NB4 (cell line): ENCODE measurements around the gene GSDMA.

Experiments used
- DNase-seq: peaks from one replicate; pipeline ENCODE4 v3.0.0; 2010; ENCODE audit warnings: low read depth
- H3K4me3 ChIP-seq: one replicate; pipeline ENCODE4 v1.5.1; 2011; ENCODE audit warnings: mild to moderate bottlenecking, low read depth, low read length, moderate library complexity
- CTCF ChIP-seq: IDR thresholded peaks from one replicate; pipeline ENCODE4 v1.5.1; 2012; ENCODE audit warnings: low read depth, low read length
- MAX ChIP-seq: IDR thresholded peaks from 2 replicates; pipeline ENCODE4 v1.6.1; 2011; ENCODE audit warnings: low read depth, low read length
- MYC ChIP-seq: IDR thresholded peaks from 2 replicates; pipeline ENCODE4 v1.6.1; 2011; ENCODE audit warnings: low read depth, low read length
- POLR2A ChIP-seq: IDR thresholded peaks from 2 replicates; pipeline ENCODE4 v1.6.1; 2011; ENCODE audit warnings: mild to moderate bottlenecking; ENCODE audit not compliant: insufficient read length; ENCODE audit errors: extremely low read depth

The GSDMA gene

GRCh38 chr17:39970157-39970692, 7.4 kb downstream of the GSDMA start:
- TF ChIP-seq MAX (no peak), MYC (no peak), CTCF (no peak), POLR2A (no peak)
- no peak for DNase-seq
- no peak overlapping the region for H3K4me3 ChIP-seq

GRCh38 chr17:39971076-39971603, 8.3 kb downstream of the GSDMA start:
- DNase-seq: no peak
- no peak for TF ChIP-seq MYC
- no peak for TF ChIP-seq CTCF
- TF ChIP-seq MAX: no peak
- no peak for TF ChIP-seq POLR2A
- no peak overlapping the region for H3K4me3 ChIP-seq

- no peak overlapping the region for H3K4me3 ChIP-seq
- TF ChIP-seq MYC (no peak), POLR2A (no peak)
- DNase-seq: peak; percentile 55
Observed at GRCh38 chr17:39972271-39972670, 9.5 kb downstream of the GSDMA start.

- DNase-seq: no peak
- TF ChIP-seq MAX: no peak
- no peak for TF ChIP-seq CTCF
- TF ChIP-seq MYC: no peak
- no peak for TF ChIP-seq POLR2A
- H3K4me3 ChIP-seq: no peak overlapping the region
Observed at GRCh38 chr17:39973496-39973895, 10.7 kb downstream of the GSDMA start.

- no peak overlapping the region for H3K4me3 ChIP-seq
- DNase-seq: no peak
- TF ChIP-seq MYC: no peak
- no peak for TF ChIP-seq CTCF
- TF ChIP-seq POLR2A: no peak
- TF ChIP-seq MAX: no peak
Observed at GRCh38 chr17:39974433-39974832, 11.6 kb downstream of the GSDMA start.

- DNase-seq: no peak
- TF ChIP-seq MAX (no peak), MYC (no peak), CTCF (no peak), POLR2A (no peak)
- no peak overlapping the region for H3K4me3 ChIP-seq
Observed at GRCh38 chr17:39975801-39976200, 13.0 kb downstream of the GSDMA start.
